ENCODE data around the gene BRI3BP.

BRI3BP gene

DNA sequence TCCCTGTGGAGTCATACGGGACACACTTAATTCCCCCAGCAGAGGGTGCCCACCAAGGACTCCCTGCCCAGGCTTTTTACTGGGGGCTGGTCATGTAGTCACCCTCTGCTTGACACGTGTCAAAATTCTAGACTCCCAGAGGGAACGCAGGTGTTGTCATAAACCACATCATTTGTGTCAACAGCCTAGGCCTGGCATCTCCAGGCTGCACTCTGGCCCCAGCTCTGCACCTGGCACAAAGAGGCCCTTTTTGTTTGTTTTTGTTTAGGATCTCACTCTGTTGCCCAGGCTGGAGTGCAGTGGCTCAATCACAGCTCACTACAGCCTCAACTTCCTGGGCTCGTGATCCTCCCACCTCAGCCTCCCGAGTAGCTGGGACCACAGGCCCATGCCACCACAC, 21.1 kb downstream of the BRI3BP start:
- no peak for TF ChIP-seq CTCF (IDR thresholded peaks at IDR 0.05; ENCODE audit: control extremely low read depth, extremely low read depth, low read depth, missing control alignments)
- CTCF ChIA-PET, result interaction anchor here (1.3 kb wide), 1 partner anchor 37 kb away, joined by 3 read pairs; no protein-coding TSS in a partner anchor
- no peak for DNase-seq (ENCODE audit: extremely low spot score)
- POLR2A ChIA-PET, result no interaction called here

DNA sequence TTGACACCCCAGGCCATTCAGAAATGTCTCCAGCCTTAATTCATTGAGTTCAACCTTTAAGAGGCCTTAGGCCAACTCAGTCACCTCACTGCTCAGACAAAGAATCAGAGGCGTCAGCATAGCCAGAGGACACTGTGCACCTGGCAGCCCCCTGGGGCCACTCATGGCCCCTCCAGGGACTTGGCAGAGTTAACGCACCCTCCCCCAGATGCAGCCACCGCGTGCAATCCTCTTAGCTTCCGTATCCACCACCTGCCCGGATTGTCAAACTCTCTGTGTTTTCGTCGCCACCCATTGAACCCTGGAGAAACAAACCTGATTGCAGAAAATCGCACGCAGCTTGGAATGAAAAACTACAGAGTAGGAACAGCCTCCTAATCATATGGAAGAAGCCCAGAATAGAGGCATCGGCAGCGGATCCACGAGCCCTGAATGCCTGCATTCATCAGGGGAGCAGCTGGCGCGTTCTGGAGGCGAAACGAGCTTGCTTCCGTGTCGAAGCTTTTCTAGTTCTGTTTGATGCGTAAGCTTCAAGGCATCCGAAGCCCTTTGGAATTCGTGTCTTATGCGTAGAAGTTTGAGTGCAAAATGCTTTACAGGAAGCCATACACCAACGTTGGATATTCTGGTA, 22.4 kb downstream of the BRI3BP start:
- POLR2A ChIA-PET, result no interaction called here
- CTCF ChIA-PET, result no interaction called here
- TF ChIP-seq CTCF (IDR thresholded peaks at IDR 0.05; ENCODE audit: control extremely low read depth, extremely low read depth, low read depth, missing control alignments), result no peak
- DNase-seq (ENCODE audit: extremely low spot score), result no peak

DNA sequence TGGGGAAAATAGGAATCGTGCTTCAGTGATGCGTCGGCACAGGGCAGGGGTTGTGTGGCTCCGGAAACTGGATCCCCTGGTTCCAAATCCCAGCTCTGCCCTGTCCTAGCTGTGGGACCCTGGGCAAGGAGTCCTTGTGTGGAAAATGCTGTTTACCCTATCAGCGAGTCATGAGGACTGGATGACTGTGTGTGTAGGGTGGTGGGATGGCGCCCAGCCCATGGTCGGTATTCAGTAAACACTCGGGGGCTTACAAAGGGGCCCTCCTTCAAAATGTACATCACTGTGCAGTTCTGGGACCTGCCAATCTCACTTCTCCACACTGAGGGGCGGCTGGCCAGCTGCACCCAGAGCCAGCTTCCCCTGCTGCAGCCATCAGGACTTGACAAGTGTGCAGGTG, 24.4 kb downstream of the BRI3BP start:
- POLR2A ChIA-PET, result no interaction called here

GRCh38 chr12:125018356-125018755, 24.9 kb downstream of the BRI3BP start:
- ChIA-PET POLR2A (no interaction called here), CTCF (interaction anchor here (1.9 kb wide), 1 partner anchor 17 kb away, joined by 4 read pairs; no protein-coding TSS in a partner anchor)
- no peak for TF ChIP-seq CTCF (IDR thresholded peaks at IDR 0.05; ENCODE audit: control extremely low read depth, extremely low read depth, low read depth, missing control alignments)
- DNase-seq (ENCODE audit: extremely low spot score), result no peak

More for the DNA sequence above, 24.4 kb downstream of the BRI3BP start:
- CTCF ChIA-PET, result interaction anchor here (1.9 kb wide), 1 partner anchor 17 kb away, joined by 4 read pairs; no protein-coding TSS in a partner anchor
- TF ChIP-seq CTCF (IDR thresholded peaks at IDR 0.05; ENCODE audit: control extremely low read depth, extremely low read depth, low read depth, missing control alignments), result no peak
- DNase-seq (ENCODE audit: extremely low spot score), result no peak

DNA sequence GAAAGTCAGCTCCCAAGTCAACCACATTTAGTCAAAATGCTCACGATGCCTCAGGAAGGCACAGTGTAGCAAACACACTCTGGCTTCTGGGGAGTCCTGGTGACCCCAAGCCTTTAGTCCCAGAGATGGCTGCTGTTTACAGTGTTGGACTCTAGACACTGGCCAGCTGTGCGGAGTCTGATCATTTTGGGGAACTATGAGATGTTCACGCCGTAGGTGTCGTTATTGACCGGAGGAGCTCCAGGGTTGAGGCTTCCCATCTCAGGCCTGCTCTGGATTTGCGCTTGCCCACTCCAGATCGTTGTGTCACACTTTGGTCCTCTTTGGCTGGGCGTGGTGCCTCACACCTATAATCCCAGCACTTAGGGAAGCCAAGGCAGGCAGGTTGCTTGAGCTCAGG, 27.7 kb downstream of the BRI3BP start:
- ChIA-PET POLR2A (no interaction called here), CTCF (interaction anchor here (1.0 to 1.5 kb wide), 3 partner anchors 13 to 25 kb away, joined by 3 to 4 read pairs (median 3); no protein-coding TSS in a partner anchor)
- TF ChIP-seq CTCF (IDR thresholded peaks at IDR 0.05; ENCODE audit: control extremely low read depth, extremely low read depth, low read depth, missing control alignments), result no peak
- DNase-seq (ENCODE audit: extremely low spot score), result no peak

DNA sequence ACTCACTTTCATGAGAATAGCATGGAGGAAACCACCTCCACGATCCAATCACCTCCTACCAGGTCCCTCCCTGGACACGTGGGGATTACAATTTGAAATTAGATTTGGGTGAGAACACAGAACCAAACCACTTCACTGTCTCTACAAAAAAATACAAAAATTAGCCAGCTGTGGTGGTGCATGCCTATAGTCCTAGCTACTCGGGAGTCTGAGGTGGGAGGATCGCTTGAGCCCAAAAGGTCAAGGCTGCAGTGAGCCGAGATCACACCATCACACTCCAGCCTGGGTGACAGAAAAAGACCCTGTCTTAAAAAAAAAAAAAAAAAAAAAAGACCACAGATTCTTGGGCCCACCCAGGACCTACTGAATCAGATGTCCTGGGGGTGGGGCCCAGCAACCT, 28.3 kb downstream of the BRI3BP start:
- POLR2A ChIA-PET, result interaction anchor here (0.7 kb wide), 1 partner anchor 27 kb away, joined by 7 read pairs; no protein-coding TSS in a partner anchor
- CTCF ChIA-PET, result interaction anchor here (1.0 to 1.5 kb wide), 3 partner anchors 13 to 25 kb away, joined by 3 to 4 read pairs (median 3); no protein-coding TSS in a partner anchor

More for the DNA sequence above, 28.3 kb downstream of the BRI3BP start:
- TF ChIP-seq CTCF (IDR thresholded peaks at IDR 0.05; ENCODE audit: control extremely low read depth, extremely low read depth, low read depth, missing control alignments), result no peak
- no peak for DNase-seq (ENCODE audit: extremely low spot score)
